Fibroblast of skin of right biceps (primary cell): ENCODE results near the gene MAMLD1.
"Not testable (repeated sequence)": the region's sequence is repeated elsewhere in the genome, so short reads cannot be mapped to it uniquely, and the experiment has no call there.

Source experiments
- DNase-seq: peaks from one replicate; pipeline ENCODE4 v3.0.0-alpha.2; 2013

MAMLD1 gene

GRCh38 chrX:150362599-150363481 is at the start of gene MAMLD1:
Gene MAMLD1, plus strand, starts transcription at chrX:150363317. Its CDS starts 82,200 bp downstream, at chrX:150445517.
- DNase-seq = peak; percentile 87

GRCh38 chrX:150313514-150313913 is 49.6 kb upstream of the MAMLD1 start:
- no peak for DNase-seq

- DNase-seq = no peak
Measured at GRCh38 chrX:150314186-150314585, 48.9 kb upstream of the MAMLD1 start.

- DNase-seq = no peak
Measured at GRCh38 chrX:150316564-150316963, 46.6 kb upstream of the MAMLD1 start.

- no peak for DNase-seq
Measured at GRCh38 chrX:150323020-150323419, 40.1 kb upstream of the MAMLD1 start.

GRCh38 chrX:150324035-150324728 is 38.9 kb upstream of the MAMLD1 start:
- DNase-seq = peak; percentile 93

- peak; percentile 20 for DNase-seq
Measured at GRCh38 chrX:150324919-150325318, 38.2 kb upstream of the MAMLD1 start.

- no peak for DNase-seq
Measured at GRCh38 chrX:150326541-150327247, 36.4 kb upstream of the MAMLD1 start.

- no peak for DNase-seq
Measured at GRCh38 chrX:150329282-150329681, 33.8 kb upstream of the MAMLD1 start.

- DNase-seq = no peak
Measured at GRCh38 chrX:150329868-150330267, 33.2 kb upstream of the MAMLD1 start.

GRCh38 chrX:150332023-150332422 is 31.1 kb upstream of the MAMLD1 start:
- no peak for DNase-seq

- DNase-seq = no peak
Measured at GRCh38 chrX:150334100-150334499, 29.0 kb upstream of the MAMLD1 start.

- DNase-seq = no peak
Measured at GRCh38 chrX:150334981-150335380, 28.1 kb upstream of the MAMLD1 start.

- DNase-seq = no peak
Measured at GRCh38 chrX:150337026-150337425, 26.1 kb upstream of the MAMLD1 start.

- no peak for DNase-seq
Measured at GRCh38 chrX:150337536-150337935, 25.6 kb upstream of the MAMLD1 start.

- DNase-seq = no peak
Measured at GRCh38 chrX:150338615-150339014, 24.5 kb upstream of the MAMLD1 start.

GRCh38 chrX:150339736-150340135 is 23.4 kb upstream of the MAMLD1 start:
- DNase-seq = no peak

- DNase-seq = not testable (repeated sequence)
Measured at GRCh38 chrX:150340326-150340725, 22.8 kb upstream of the MAMLD1 start.

GRCh38 chrX:150347471-150347870 is 15.6 kb upstream of the MAMLD1 start:
- DNase-seq = no peak

- no peak for DNase-seq
Measured at GRCh38 chrX:150348365-150348764, 14.8 kb upstream of the MAMLD1 start.

GRCh38 chrX:150352114-150352513 is 11.0 kb upstream of the MAMLD1 start:
- DNase-seq = peak; percentile 52

- DNase-seq = peak; percentile 41
Measured at GRCh38 chrX:150352581-150352980, 10.5 kb upstream of the MAMLD1 start.

- no peak for DNase-seq
Measured at GRCh38 chrX:150355913-150356312, 7.2 kb upstream of the MAMLD1 start.
